ENCODE measurements around the gene TRAK1. TPM values are rescaled to one million over a fixed set of nuclear protein-coding genes. Genes with fewer than 3 reads are reported as not detected.
A peak's percentile ranks its signal among the peaks of the same experiment; 100 is the strongest.

Gene TRAK1
- total and polyA plus RNA-seq, 2 of the 4 experiments (the other 2 are of a cell fraction): 25.6 to 28.1 TPM

- TF ChIP-seq CHD1 (IDR thresholded peaks at IDR 0.05; ENCODE audit: low read depth, low read length): no peak
Measured at GRCh38 chr3:42043099-42043813, 47.9 kb upstream of the TRAK1 start (continued).

- Histone ChIP-seq H4K91ac (ENCODE audit: insufficient read depth, low read depth, low read length) (0 out of 2 replicates have a peak overlapping the region, but pooled peaks have one; percentile 46), H3K56ac (ENCODE audit: extremely low read depth, insufficient read depth, low read length) (no peak overlapping the region), H2BK15ac (ENCODE audit: low read depth, low read length) (0 out of 3 replicates have a peak overlapping the region, but pooled peaks have one; percentile 36), H3K4me3 (ENCODE audit: insufficient read depth, low read depth, low read length) (no peak overlapping the region), H4K20me1 (ENCODE audit: insufficient read depth, low read length) (0 out of 2 replicates have a peak, but pooled peaks cover 5% of the 10 kb centered on the region), H3K14ac (replicated peaks; ENCODE audit: low read depth, low read length) (no peak overlapping the region), H3K36me3 (ENCODE audit: control insufficient read depth, insufficient read depth, low read length) (no peaks in the 10 kb centered on the region), H4K5ac (ENCODE audit: low read depth, low read length) (no peak overlapping the region), H3K18ac (ENCODE audit: low read depth, low read length) (peak overlapping the region; percentile 1; the same call in 1 of the 2 replicates), H3K9me3 (ENCODE audit: control insufficient read depth, insufficient read depth, low read length) (no peaks in the 10 kb centered on the region), H3K23ac (ENCODE audit: low read depth, low read length) (no peak overlapping the region), H4K8ac (ENCODE audit: low read depth in 2 of 2, low read length in 2 of 2) (no peak overlapping the region; a peak in 1 of 4 replicates), H2BK5ac (ENCODE audit: low read depth, low read length, poor library complexity, severe bottlenecking) (no peak overlapping the region), H2AK5ac (ENCODE audit: low read depth, low read length) (peak overlapping the region; percentile 13; the same call in 1 of the 2 replicates), H3K4me2 (ENCODE audit: low read depth, low read length) (no peak overlapping the region), H3K79me1 (ENCODE audit: low read depth in 1 of 2, low read length in 2 of 2) (peaks cover 25 to 66% of the 10 kb centered on the region in 2 experiments), H2BK120ac (ENCODE audit: low read depth, low read length) (peak overlapping the region; percentile 12; the same call in 1 of the 2 replicates), H3K4ac (ENCODE audit: low read depth, low read length) (peak overlapping the region; percentile 64; the same call in 1 of the 2 replicates), H3K27me3 (ENCODE audit: control insufficient read depth, insufficient read depth, low read length) (no peaks in the 10 kb centered on the region), H3K9me1 (ENCODE audit: insufficient read depth, low read length) (peaks cover 16% of the 10 kb centered on the region), H3K4me1 (ENCODE audit: control insufficient read depth, insufficient read depth, low read length) (peaks cover 15% of the 10 kb centered on the region), H2AFZ (replicated peaks; ENCODE audit: low read length, poor library complexity) (no peak overlapping the region), H2BK20ac (ENCODE audit: low read depth, low read length) (0 out of 2 replicates have a peak overlapping the region, but pooled peaks have one; percentile 33), H2AK9ac (replicated peaks; ENCODE audit: low read depth, low read length, poor library complexity) (no peak overlapping the region), H3K27ac (ENCODE audit: insufficient read depth, low read length) (no peak overlapping the region), H3K9ac (ENCODE audit: low read depth, low read length) (no peak overlapping the region)
- DNase-seq (no peak), ATAC-seq (ENCODE audit: low read depth) (no peak)
- POLR2A ChIA-PET (ENCODE audit: unreplicated experiment): no interaction called here
- CTCF ChIA-PET: interaction anchor here (0.6 kb wide), 1 partner anchor 33 kb away, joined by 3 read pairs; no protein-coding TSS in a partner anchor
- BruUV-seq (replicated peaks): no TSS peak
- in situ Hi-C loops (cut with MboI; ENCODE audit: low sequenced_read_pairs): no loop called here
- no CpG with 5 or more reads among the region's 2 CpGs for WGBS, 2 experiments (ENCODE audit: extremely low coverage in 2 of 2, insufficient read length in 1 of 2)
- intact Hi-C loops (cut with micrococcal nuclease): no loop called here
- dilution Hi-C loops (cut with HindIII; ENCODE audit: low sequenced_read_pairs, unreplicated experiment): no loop called here
- TF ChIP-seq CHD1 (IDR thresholded peaks at IDR 0.05; ENCODE audit: low read depth, low read length) (no peak), NFE2L2 (IDR thresholded peaks at IDR 0.05; ENCODE audit: low read depth, low read length) (no peak), ELK1 (IDR thresholded peaks at IDR 0.05; ENCODE audit: borderline replicate concordance, low read depth, low read length) (no peak), CEBPB (IDR thresholded peaks at IDR 0.05; ENCODE audit: low read depth, low read length) (no peak), BHLHE40 (IDR thresholded peaks at IDR 0.05; ENCODE audit: low read depth, low read length) (no peak), MXI1 (IDR thresholded peaks at IDR 0.05; ENCODE audit: borderline replicate concordance, low read depth, low read length) (no peak), RCOR1 (IDR thresholded peaks at IDR 0.05; ENCODE audit: insufficient replicate concordance, low read length) (no peak), CTCF (conservative IDR thresholded peaks at IDR 0.05; ENCODE audit: low read depth, low read length) (no peak), SMC3 (IDR thresholded peaks at IDR 0.05; ENCODE audit: low read depth, low read length) (no peak)
- TF ChIP-seq, protein P1, sequence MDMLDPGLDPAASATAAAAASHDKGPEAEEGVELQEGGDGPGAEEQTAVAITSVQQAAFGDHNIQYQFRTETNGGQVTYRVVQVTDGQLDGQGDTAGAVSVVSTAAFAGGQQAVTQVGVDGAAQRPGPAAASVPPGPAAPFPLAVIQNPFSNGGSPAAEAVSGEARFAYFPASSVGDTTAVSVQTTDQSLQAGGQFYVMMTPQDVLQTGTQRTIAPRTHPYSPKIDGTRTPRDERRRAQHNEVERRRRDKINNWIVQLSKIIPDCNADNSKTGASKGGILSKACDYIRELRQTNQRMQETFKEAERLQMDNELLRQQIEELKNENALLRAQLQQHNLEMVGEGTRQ (IDR thresholded peaks at IDR 0.05; ENCODE audit: low read depth, low read length): no peak
Measured at GRCh38 chr3:42045708-42046243, 45.4 kb upstream of the TRAK1 start.
